Right lobe of liver (tissue), 4 donors: Measurements from ENCODE around the gene MTF1.

ENCODE experiments used
- POLR2A ChIP-seq: fragments of 450-650 bp; IDR thresholded peaks from one replicate; pipeline ENCODE4 v1.6.1; 2017; ENCODE audit warnings: antibody characterized with exemption, mild to moderate bottlenecking
- TF ChIP-seq, protein P1 (sequence below), 4 donors: fragments of 200-600 bp in 3 of 4; fragments of 450-650 bp in 1 of 4; IDR thresholded peaks; one replicate each; pipeline versions ENCODE4 v1.5.1 to v1.8.0; 2016 to 2022; ENCODE audit warnings: antibody characterized with exemption in 4 of 4, mild to moderate bottlenecking in 2 of 4
- donor health status: DM: no; HTN: no; CAD: no.
- donor health status: DM: no; HTN: no; CAD: no.
- donor health status: DM: no; HTN: yes; CAD: no.

DNA sequence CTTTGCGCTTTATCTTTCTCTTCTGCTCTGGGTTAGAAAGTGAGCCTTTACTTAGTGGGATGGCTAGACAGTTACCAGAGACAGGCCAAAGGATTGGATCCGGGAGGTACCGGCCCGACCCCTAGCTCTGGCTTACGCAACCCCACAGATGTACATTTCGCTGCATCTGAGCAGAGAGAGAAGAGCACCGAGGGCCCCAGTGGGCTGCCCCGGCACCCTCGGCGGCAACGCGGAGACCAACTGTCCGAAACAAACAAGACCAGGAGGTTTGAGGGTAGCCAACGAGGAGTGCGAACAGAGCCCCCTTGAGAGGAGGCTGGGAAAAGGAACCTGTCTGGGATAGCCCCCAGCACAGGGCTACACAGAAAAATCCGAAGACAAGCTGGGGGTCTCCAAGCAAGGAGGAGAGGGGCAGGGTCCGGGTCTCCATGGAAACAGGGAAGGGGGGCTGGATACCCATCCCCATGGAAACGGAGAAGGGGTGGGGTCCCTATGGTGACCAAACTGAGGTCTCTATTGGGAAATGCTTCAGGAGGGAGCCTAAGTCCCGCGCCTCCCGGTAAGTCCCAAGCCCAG, 373 bp downstream of the MTF1 start:
- TF ChIP-seq, protein P1, sequence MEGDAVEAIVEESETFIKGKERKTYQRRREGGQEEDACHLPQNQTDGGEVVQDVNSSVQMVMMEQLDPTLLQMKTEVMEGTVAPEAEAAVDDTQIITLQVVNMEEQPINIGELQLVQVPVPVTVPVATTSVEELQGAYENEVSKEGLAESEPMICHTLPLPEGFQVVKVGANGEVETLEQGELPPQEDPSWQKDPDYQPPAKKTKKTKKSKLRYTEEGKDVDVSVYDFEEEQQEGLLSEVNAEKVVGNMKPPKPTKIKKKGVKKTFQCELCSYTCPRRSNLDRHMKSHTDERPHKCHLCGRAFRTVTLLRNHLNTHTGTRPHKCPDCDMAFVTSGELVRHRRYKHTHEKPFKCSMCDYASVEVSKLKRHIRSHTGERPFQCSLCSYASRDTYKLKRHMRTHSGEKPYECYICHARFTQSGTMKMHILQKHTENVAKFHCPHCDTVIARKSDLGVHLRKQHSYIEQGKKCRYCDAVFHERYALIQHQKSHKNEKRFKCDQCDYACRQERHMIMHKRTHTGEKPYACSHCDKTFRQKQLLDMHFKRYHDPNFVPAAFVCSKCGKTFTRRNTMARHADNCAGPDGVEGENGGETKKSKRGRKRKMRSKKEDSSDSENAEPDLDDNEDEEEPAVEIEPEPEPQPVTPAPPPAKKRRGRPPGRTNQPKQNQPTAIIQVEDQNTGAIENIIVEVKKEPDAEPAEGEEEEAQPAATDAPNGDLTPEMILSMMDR (IDR thresholded peaks at IDR 0.05): no peak
- no peak for TF ChIP-seq POLR2A
